Neuronal stem cell (in vitro differentiated cells): ENCODE results near the gene BORCS8.

Experiments used
- DNase-seq: peaks from one replicate; pipeline ENCODE4 v3.0.0-alpha.2; 2013; ENCODE audit warnings: low spot score
- H2AFZ ChIP-seq: one replicate; pipeline ENCODE4 v1.6.1; 2013; ENCODE audit warnings: mild to moderate bottlenecking, low read length, inconsistent platforms
- H2AK5ac ChIP-seq: 2 replicates; pipeline ENCODE4 v1.6.1; 2013; ENCODE audit warnings: low read depth, mild to moderate bottlenecking, inconsistent platforms, low read length, moderate library complexity, mixed read lengths
- H2BK120ac ChIP-seq: 2 replicates; pipeline ENCODE4 v1.6.1; 2013; ENCODE audit warnings: low read depth, mild to moderate bottlenecking, inconsistent platforms, low read length, moderate library complexity, mixed read lengths
- H2BK12ac ChIP-seq: one replicate; pipeline ENCODE4 v1.6.1; 2013; ENCODE audit warnings: low read length, inconsistent platforms
- H2BK15ac ChIP-seq: 2 replicates; pipeline ENCODE4 v1.6.1; 2013; ENCODE audit warnings: mild to moderate bottlenecking, low read length, inconsistent platforms, mixed read lengths
- H2BK5ac ChIP-seq: one replicate; pipeline ENCODE4 v1.6.1; 2013; ENCODE audit warnings: inconsistent platforms, mild to moderate bottlenecking, low read length, moderate library complexity
- H3K14ac ChIP-seq: one replicate; pipeline ENCODE4 v1.6.1; 2013; ENCODE audit warnings: low read length, inconsistent platforms
- H3K18ac ChIP-seq: 2 replicates; pipeline ENCODE4 v1.6.1; 2013; ENCODE audit warnings: low read length, inconsistent platforms
- H3K23ac ChIP-seq: 2 replicates; pipeline ENCODE4 v1.6.1; 2013; ENCODE audit warnings: low read depth, mild to moderate bottlenecking, mixed read lengths, low read length, inconsistent platforms; ENCODE audit not compliant: poor library complexity
- H3K27ac ChIP-seq: replicated peaks from 3 replicates; pipeline ENCODE4 v1.5.1; 2013; ENCODE audit warnings: low read length, inconsistent platforms
- H3K27me3 ChIP-seq, 3 experiments: 2 replicates each; pipeline ENCODE4 v1.6.1; 2013; ENCODE audit warnings: low read length in 3 of 3, mild to moderate bottlenecking in 2 of 3, inconsistent platforms in 1 of 3, low read depth in 1 of 3, mixed read lengths in 1 of 3, moderate library complexity in 1 of 3; ENCODE audit not compliant: control insufficient read depth in 3 of 3, insufficient read depth in 3 of 3
- H3K36me3 ChIP-seq, 2 donors: replicated peaks in 1 of 2; 2 replicates each; pipeline ENCODE4 v1.6.1; 2013; ENCODE audit warnings: low read length in 2 of 2; ENCODE audit not compliant: control insufficient read depth in 2 of 2, insufficient read depth in 2 of 2
- H3K4ac ChIP-seq: 2 replicates; pipeline ENCODE4 v1.6.1; 2013; ENCODE audit warnings: inconsistent platforms, mild to moderate bottlenecking, low read length, moderate library complexity
- H3K4me1 ChIP-seq, 2 donors: 1 replicate in 1 of 2; 2 replicates in 1 of 2; pipeline ENCODE4 v1.6.1; 2013; ENCODE audit warnings: low read length in 2 of 2, low read depth in 1 of 2; ENCODE audit not compliant: control insufficient read depth in 2 of 2, insufficient read depth in 1 of 2
- H3K4me2 ChIP-seq: one replicate; pipeline ENCODE4 v1.6.1; 2013; ENCODE audit warnings: mild to moderate bottlenecking, low read length, inconsistent platforms; ENCODE audit not compliant: insufficient read depth, poor library complexity, severe bottlenecking
- H3K4me3 ChIP-seq, 2 donors: 2 replicates each; pipeline ENCODE4 v1.5.1; 2013; ENCODE audit warnings: low read length in 2 of 2, mild to moderate bottlenecking in 2 of 2, inconsistent platforms in 1 of 2, moderate library complexity in 1 of 2
- H3K79me1 ChIP-seq: one replicate; pipeline ENCODE4 v1.6.1; 2013; ENCODE audit warnings: low read depth, mild to moderate bottlenecking, inconsistent platforms, low read length, moderate library complexity
- H3K9ac ChIP-seq: one replicate; pipeline ENCODE4 v1.6.1; 2013; ENCODE audit warnings: mild to moderate bottlenecking, low read depth, low read length, inconsistent platforms; ENCODE audit not compliant: poor library complexity
- H3K9me3 ChIP-seq, 2 donors: replicated peaks in 1 of 2; 2 replicates each; pipeline versions ENCODE3 to v1.6.1; 2013; ENCODE audit warnings: low read length in 2 of 2, mild to moderate bottlenecking in 2 of 2, inconsistent platforms in 1 of 2, low read depth in 1 of 2, mixed read lengths in 1 of 2, moderate library complexity in 1 of 2; ENCODE audit not compliant: control insufficient read depth in 2 of 2, insufficient read depth in 1 of 2
- H4K8ac ChIP-seq: one replicate; pipeline ENCODE4 v1.6.1; 2013; ENCODE audit warnings: low read depth, mild to moderate bottlenecking, inconsistent platforms, low read length, moderate library complexity
- H4K91ac ChIP-seq: one replicate; pipeline ENCODE4 v1.6.1; 2013; ENCODE audit warnings: low read length, low read depth, mild to moderate bottlenecking, inconsistent platforms; ENCODE audit not compliant: poor library complexity
- WGBS, 2 donors: extraction: QIAGEN DNeasy Blood & Tissue Kit; methylation state at CpG; one replicate each; pipeline ENCODE4 v1.1.7; 2013; ENCODE audit warnings: missing lambda C conversion rate in 2 of 2, mixed read lengths in 1 of 2; ENCODE audit not compliant: insufficient read length in 2 of 2, insufficient replicate concordance in 1 of 2; ENCODE audit errors: extremely low coverage in 2 of 2; 5-methylcytosine and 5-hydroxymethylcytosine counted together

The BORCS8 gene

GRCh38 chr19:19134687-19135158 is 57.2 kb downstream of the BORCS8 start:
- Histone ChIP-seq H4K8ac (no peak overlapping the region), H3K4me2 (peak overlapping the region; percentile 36), H3K23ac (peak overlapping the region; percentile 80), H3K14ac (no peak overlapping the region), H3K4me1 (peaks cover 5 to 8% of the 10 kb centered on the region in 2 donors), H3K79me1 (peaks cover 3% of the 10 kb centered on the region), H3K4ac (no peak overlapping the region), H2AFZ (no peak overlapping the region), H3K9ac (peak overlapping the region; percentile 51), H4K91ac (no peak overlapping the region), H3K27me3 (peaks cover 0 to 2% (median 0%) of the 10 kb centered on the region in 3 experiments), H3K27ac (no peak overlapping the region), H2BK120ac (no peak overlapping the region), H2BK15ac (no peak overlapping the region), H2BK5ac (no peak overlapping the region), H3K36me3 (peaks cover 5 to 16% of the 10 kb centered on the region in 2 donors), H3K4me3 (peak overlapping the region in 1 of 2 donors; percentile 5), H2BK12ac (no peak overlapping the region), H2AK5ac (peak overlapping the region; percentile 40), H3K9me3 (peaks cover 0 to 11% of the 10 kb centered on the region in 2 donors), H3K18ac (peak overlapping the region; percentile 3)
- no peak for DNase-seq
- WGBS, 2 donors, result no CpG with 5 or more reads among the region's 21 CpGs

- H3K9ac ChIP-seq, result no peak overlapping the region
- peaks cover 5 to 18% of the 10 kb centered on the region in 2 donors for H3K36me3 ChIP-seq
- no peak overlapping the region for H3K23ac ChIP-seq
- WGBS, 2 donors, result no CpG with 5 or more reads among the region's 6 CpGs
- no peak overlapping the region for H2BK15ac ChIP-seq
- no peak overlapping the region for H4K8ac ChIP-seq
- H3K4me1 ChIP-seq, result peaks cover 5 to 8% of the 10 kb centered on the region in 2 donors
- no peak overlapping the region for H3K27ac ChIP-seq
- H2BK5ac ChIP-seq, result no peak overlapping the region
- peaks cover 3% of the 10 kb centered on the region for H3K79me1 ChIP-seq
- H3K18ac ChIP-seq, result no peak overlapping the region
- no peak overlapping the region for H2AK5ac ChIP-seq
- H3K4me3 ChIP-seq, result no peak overlapping the region
- DNase-seq, result no peak
- no peak overlapping the region for H4K91ac ChIP-seq
- peaks cover 0 to 10% of the 10 kb centered on the region in 2 donors for H3K9me3 ChIP-seq
- H3K4me2 ChIP-seq, result no peak overlapping the region
- H3K14ac ChIP-seq, result no peak overlapping the region
- no peak overlapping the region for H3K4ac ChIP-seq
- H3K27me3 ChIP-seq, result peaks cover 0 to 2% (median 0%) of the 10 kb centered on the region in 3 experiments
- no peak overlapping the region for H2AFZ ChIP-seq
- H2BK12ac ChIP-seq, result no peak overlapping the region
- no peak overlapping the region for H2BK120ac ChIP-seq
These were observed 58.0 kb downstream of the BORCS8 start for GRCh38 chr19:19133985-19134384.

- Histone ChIP-seq H3K27ac (no peak overlapping the region), H4K91ac (no peak overlapping the region), H3K14ac (no peak overlapping the region), H3K23ac (no peak overlapping the region), H2BK12ac (no peak overlapping the region), H2AFZ (no peak overlapping the region), H3K4ac (no peak overlapping the region), H2AK5ac (no peak overlapping the region), H2BK120ac (no peak overlapping the region), H3K4me3 (no peak overlapping the region), H3K36me3 (peaks cover 5 to 20% of the 10 kb centered on the region in 2 donors), H3K9me3 (peaks cover 0 to 10% of the 10 kb centered on the region in 2 donors), H3K18ac (no peak overlapping the region), H3K79me1 (peaks cover 3% of the 10 kb centered on the region), H2BK5ac (no peak overlapping the region), H3K9ac (no peak overlapping the region), H3K4me2 (no peak overlapping the region), H3K4me1 (peaks cover 5 to 8% of the 10 kb centered on the region in 2 donors), H4K8ac (no peak overlapping the region), H2BK15ac (no peak overlapping the region), H3K27me3 (peaks cover 0 to 2% (median 0%) of the 10 kb centered on the region in 3 experiments)
- no peak for DNase-seq
- no CpG with 5 or more reads among the region's 12 CpGs for WGBS, 2 donors
These were observed 59.0 kb downstream of the BORCS8 start for GRCh38 chr19:19132912-19133311.

- Histone ChIP-seq H3K4me1 (peaks cover 0 to 3% of the 10 kb centered on the region in 2 donors), H3K4me2 (no peak overlapping the region), H4K91ac (no peak overlapping the region), H3K9ac (no peak overlapping the region), H2BK12ac (no peak overlapping the region), H3K14ac (no peak overlapping the region), H3K27ac (no peak overlapping the region), H2AK5ac (no peak overlapping the region), H4K8ac (no peak overlapping the region), H3K36me3 (peaks cover 5 to 20% of the 10 kb centered on the region in 2 donors), H3K23ac (no peak overlapping the region), H2BK15ac (no peak overlapping the region), H2AFZ (no peak overlapping the region), H3K4me3 (no peak overlapping the region), H3K79me1 (peaks cover 3% of the 10 kb centered on the region), H3K9me3 (peaks cover 0 to 10% of the 10 kb centered on the region in 2 donors), H2BK120ac (no peak overlapping the region), H3K4ac (no peak overlapping the region), H3K18ac (no peak overlapping the region), H3K27me3 (no peaks in the 10 kb centered on the region), H2BK5ac (no peak overlapping the region)
- no peak for DNase-seq
- no CpG with 5 or more reads among the region's 3 CpGs for WGBS, 2 donors
These were observed 60.0 kb downstream of the BORCS8 start for GRCh38 chr19:19131989-19132388.
